Activated T-helper 9 cell treated with anti-CD3 and anti-CD28 coated beads, Interleukin-2, amount 50 U/mL, for 16 hours (primary cell): Measurements from ENCODE around the gene EGFL6.
"Not testable (repeated sequence)": the region's sequence is repeated elsewhere in the genome, so short reads cannot be mapped to it uniquely, and the experiment has no call there.

Source experiments
- DNase-seq: peaks from one replicate; pipeline ENCODE4 v3.0.0-alpha.2; 2020; ENCODE audit warnings: low read depth

EGFL6 gene

DNA sequence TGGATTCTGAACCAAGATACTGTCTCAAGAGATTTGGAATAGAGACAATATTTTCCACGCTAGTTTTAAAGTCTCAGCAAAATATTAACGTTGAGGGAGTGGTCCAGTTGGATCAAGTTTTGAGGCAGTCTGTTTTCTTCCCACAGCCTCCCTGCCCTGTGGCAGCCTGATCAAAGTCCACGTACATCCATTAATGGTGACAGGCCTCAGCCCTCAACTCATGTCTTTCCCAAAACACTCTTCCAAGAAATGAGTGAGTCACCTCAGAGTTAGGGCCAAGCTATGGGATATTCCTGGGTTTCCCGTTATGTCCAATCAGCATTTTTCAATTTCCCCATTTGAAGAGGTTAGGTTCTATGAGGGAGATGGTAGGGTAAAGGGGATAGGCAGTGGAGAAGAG, 28.5 kb downstream of the EGFL6 start:
- DNase-seq, result no peak

GRCh38 chrX:13598877-13599276, 29.5 kb downstream of the EGFL6 start:
- no peak for DNase-seq

- DNase-seq, result no peak
Observed at GRCh38 chrX:13599491-13599890, 30.1 kb downstream of the EGFL6 start.

- no peak for DNase-seq
Observed at GRCh38 chrX:13605611-13606010, 36.2 kb downstream of the EGFL6 start.

DNA sequence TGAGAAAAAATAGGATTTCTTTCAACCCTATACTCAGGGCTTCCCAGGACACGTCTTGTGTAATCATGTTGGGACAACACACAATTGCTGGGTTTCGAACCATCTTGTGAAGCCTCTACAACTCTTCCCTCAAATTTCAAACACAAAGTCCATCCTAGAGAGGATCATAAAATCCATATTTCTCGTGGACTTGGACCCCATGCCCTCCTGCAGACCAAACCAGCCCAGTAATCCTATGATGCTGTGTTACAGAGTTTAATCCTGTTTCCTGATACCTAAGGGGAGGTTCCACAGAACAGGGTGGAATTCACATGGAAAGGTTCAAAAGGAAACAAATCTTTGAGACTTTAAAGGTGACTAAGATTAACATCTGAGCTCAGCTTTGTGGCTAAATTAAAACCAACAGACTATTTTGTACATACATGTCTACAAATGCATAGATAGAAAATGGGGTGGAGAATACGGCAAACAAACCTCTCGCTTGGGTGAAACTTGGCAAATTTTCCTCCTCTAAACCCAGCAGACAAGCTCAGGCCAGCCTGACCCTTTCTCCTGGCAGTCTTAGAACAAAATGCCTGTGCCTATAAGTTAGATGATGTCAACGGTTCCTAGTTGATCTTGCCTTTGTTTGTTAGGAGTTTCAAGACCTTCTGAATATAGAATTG, 38.1 kb downstream of the EGFL6 start:
- DNase-seq, result no peak

DNA sequence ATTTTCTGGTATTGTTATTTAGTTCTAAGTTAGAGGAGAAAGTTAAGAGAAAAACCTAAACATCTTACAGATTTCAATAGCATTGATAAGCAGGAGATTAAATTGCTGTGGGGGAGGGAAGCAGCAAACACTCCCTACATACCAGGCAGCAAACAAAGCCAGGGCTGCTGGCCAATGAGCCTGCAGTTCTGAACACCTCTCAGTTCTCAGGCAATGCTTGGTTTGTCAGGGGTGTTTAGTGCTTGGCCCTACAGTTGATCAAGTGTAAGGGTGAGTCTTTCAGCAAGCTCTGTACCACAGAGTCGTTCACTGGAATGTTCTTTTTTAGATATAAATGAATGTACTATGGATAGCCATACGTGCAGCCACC, 38.6 kb downstream of the EGFL6 start:
- DNase-seq, result no peak

DNA sequence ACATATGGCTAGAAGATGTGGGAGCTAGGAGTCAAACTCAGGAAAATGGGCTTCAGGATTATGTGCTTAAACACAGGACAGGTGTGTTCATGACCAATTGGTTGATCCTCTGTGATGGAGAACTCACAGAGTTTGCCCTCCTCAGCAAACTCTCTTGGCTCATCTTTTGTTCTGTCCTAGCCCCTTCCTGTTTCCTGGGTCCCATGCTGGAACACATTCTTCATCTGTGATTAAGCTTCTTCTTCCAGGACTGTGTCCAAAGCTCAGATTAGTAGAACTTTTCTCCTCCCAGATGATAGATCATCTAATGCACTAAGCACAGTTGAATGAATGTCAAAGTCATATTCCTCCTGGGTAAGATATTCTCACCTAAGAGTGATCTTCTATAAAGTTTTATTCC, 44.8 kb downstream of the EGFL6 start:
- no peak for DNase-seq

- DNase-seq, result no peak
Observed at GRCh38 chrX:13620207-13620606, 50.8 kb downstream of the EGFL6 start.

DNA sequence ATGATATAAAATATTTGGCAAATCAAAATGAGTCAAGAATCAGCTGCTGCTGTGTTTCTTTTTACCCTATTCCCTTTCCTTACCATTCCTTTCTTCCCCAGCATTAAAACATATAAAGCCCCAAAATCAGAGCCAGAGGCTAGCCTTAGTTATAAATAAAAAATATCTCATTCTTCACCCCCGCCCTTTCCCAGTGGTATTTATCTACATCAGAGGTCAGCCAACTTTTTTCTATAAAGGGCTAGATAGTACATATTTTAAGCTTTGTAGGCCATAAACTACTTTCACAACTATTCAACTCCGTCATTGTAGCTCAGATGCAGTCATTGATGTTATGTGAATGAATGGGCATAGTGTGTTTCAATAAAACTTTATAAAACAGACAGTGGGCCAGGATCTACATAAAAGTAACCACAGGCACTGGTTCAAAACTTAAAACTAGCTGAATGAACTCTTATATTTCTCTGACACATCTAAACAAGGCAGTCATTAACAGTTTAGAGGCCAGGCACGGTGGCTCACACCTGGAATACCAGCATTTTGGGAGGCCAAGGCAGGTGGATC, 53.1 kb downstream of the EGFL6 start:
- DNase-seq, result no peak

- DNase-seq, result no peak
Observed at GRCh38 chrX:13627306-13627705, 57.9 kb downstream of the EGFL6 start.

GRCh38 chrX:13637224-13637623, 67.8 kb downstream of the EGFL6 start:
- not testable (repeated sequence) for DNase-seq

DNA sequence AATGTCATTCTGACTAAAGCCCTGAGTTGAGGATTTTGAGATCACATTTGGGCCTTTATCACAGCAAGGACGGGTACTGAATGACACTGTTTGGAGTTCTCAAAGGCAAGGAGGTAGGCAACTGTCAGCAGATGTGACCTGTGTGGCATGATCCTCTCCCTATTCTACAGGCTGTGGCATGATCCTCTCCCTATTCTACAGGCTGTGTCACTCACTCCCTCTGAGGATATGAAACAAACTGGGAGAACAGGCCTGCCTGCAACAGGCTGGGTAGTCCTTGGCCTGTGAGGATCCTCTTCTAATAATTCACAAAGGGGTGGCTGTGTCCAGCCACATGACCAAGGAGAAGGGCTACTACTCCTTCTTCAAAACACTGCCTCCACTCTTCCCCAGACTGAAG, 68.6 kb downstream of the EGFL6 start:
- DNase-seq, result no peak

DNA sequence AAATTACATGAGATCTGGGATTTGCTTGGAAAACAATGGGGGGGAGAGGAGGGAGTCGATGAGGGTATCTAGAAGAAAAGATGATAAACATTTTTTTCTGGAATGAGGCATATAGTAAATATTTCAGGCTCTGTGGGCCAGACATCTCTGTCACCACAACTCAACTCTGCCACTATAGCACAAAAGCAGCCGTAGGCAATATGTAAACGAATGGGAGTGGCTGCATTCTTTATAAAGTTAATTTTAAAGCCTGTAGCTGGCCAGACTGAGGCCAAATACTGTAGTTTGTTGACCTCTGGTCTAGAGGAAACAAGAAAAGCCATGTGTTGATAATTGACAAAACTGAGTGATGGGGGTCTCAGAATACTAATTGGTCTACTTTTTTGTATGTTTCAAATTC, 69.4 kb downstream of the EGFL6 start:
- no peak for DNase-seq

DNA sequence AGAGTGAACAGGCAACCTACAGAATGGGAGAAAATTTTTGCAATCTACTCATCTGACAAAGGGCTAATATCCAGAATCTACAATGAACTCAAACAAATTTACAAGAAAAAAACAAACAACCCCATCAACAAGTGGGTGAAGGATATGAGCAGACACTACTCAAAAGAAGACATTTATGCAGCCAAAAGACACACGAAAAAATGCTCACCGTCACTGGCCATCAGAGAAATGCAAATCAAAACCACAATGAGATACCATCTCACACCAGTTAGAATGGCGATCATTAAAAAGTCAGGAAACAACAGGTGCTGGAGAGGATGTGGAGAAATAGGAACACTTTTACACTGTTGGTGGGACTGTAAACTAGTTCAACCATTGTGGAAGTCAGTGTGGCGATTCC, 72.3 kb downstream of the EGFL6 start:
- not testable (repeated sequence) for DNase-seq

DNA sequence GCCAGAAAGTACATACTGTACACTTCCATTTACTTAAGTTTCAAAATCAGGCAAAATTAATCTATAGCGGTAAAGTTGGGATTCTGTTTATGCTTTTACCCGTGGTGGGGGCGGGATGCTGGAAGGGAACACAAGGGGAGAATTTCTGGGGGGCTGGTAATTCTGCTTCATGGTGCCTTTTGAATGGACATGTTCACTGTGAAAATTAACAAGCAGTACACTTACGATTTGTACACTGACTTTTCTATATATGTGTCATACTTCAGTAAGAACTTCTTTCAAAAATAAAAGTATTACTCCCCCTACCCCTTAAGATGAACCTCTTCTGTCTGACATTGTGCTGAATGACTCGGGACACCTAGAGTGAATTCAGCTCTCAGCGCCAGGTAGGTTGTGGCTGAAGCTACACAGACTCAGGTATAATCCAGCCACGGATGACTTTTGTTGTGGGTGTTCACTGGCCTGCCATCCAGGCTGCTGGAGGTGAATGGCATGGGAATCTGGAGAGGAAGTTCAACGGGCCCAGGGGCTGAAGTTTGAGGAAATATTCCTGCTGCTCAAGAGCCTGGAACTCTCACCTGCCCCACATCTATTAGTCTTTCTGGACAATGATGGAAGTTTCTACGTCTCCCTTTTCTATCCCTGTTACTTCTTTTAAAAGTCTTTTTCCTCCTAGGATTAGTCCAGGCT, 76.2 kb downstream of the EGFL6 start:
- DNase-seq, result no peak

GRCh38 chrX:13646154-13646549, 76.8 kb downstream of the EGFL6 start:
- DNase-seq, result no peak

- peak; percentile 52 for DNase-seq
Observed at GRCh38 chrX:13647709-13648212, 78.4 kb downstream of the EGFL6 start.

DNA sequence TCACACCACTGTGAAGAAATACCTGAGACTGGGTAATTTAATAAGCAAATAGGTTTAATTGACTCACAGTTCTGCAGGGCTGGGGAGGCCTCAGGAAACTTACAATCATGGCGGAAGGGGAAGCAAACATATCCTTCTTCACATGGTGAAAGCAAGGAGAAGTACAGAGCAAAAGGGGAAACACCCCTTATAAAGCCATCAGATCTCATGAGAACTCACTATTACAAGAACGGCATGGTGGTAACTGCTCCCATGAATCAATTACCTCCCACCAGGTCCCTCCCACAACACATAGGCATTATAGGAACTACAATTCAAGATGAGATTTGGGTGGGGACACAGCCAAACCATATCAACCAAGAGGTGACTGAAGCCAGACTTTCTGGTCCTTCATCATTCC, 78.9 kb downstream of the EGFL6 start:
- DNase-seq, result not testable (repeated sequence)

- DNase-seq, result no peak
Observed at GRCh38 chrX:13649838-13650237, 80.4 kb downstream of the EGFL6 start.

- no peak for DNase-seq
Observed at GRCh38 chrX:13650318-13650717, 80.9 kb downstream of the EGFL6 start.

- DNase-seq, result no peak
Observed at GRCh38 chrX:13651150-13651549, 81.7 kb downstream of the EGFL6 start.

DNA sequence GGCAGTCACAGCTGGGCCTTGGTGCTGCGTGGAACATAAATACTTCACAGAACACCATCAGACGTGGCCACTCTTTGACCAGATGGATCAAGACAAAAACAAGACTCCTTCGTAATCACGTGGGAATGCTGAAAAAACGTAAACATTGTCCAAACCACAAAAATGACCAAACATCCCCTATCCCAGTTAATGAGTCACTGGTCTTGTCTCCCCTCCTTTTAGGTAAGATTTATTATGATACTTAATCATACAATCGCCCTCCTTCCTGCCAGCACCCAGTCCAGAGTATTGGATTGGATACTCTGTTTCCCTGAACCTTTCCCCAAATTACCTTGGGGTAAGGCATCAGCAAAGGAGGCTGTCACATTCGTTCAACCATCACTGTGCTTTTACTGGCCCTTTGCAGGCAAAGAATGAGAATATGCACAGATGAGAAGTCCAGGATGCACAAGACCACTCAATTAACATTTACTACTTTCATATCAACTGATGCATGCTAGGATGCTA, 82.9 kb downstream of the EGFL6 start:
- DNase-seq, result no peak
